UCSD-AML1 (cell line): ENCODE data around the gene FAM240B.

Experiments
- DNase-seq: peaks from one replicate; lab custom pipeline; 2025; ENCODE audit not compliant: unreplicated experiment; lab: John Stamatoyannopoulos, UW

The FAM240B gene

DNA sequence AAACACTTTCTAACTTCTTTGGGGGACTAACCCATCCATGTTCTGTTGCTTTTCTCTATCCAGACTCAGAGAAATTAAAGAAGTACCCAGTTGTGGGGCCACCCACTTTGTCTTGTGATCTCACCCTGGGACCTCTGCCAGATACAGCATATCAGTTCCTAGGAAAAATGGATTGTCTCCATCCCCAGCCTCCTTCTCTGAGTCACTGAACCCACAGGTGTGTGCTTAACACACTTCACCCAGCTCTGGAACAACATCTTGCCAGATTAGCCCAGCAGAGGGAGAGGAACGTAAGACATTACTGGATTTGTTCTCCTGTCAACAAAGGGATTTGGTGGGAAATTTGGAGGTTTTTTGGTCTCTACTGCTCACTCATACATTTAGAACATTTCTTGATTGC is 19.2 kb downstream of the FAM240B start:
- no peak for DNase-seq

DNA sequence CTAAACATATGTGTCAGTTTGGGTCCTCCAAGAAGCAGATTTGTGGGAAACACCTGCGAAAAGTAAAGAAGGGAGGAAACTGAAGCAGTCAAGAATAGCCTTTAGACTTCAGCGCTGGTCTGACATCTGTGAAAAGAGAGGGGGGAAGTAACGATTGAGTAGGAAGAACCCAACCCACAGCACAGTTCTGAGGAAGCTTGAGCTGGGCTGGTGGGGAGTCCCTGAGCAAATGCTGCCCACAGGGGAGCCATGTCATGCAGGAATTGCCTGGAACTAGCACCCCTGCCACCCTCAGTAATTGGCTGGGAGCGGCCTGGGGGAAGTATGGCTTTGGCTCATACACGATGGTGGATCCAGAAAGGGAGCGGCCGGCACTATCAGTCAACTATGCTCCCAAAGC is 20.6 kb downstream of the FAM240B start:
- DNase-seq = no peak

DNA sequence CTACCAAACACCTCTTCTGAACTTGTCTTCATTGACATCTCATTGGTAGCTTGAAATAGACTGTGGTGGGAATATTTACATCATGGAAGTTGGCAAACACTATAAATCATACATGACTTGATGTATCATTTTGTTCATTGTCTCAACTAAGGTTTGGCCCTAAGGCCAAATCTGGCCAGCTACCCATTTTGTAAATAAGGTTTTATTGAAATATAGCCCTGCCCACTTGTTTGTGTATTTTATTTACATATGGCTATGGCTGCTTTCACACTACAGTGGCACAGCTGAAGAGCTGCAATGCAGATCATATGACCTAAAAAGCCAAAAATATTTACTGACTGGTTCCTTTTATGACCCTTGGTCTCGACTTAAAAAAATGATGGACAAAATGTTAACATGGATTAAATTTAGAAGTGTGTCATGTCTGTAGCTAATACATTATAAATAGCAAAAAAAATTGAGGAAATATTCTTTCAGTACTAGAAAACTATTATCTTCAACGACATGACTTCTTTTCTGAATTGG is 22.1 kb downstream of the FAM240B start:
- no peak for DNase-seq

DNA sequence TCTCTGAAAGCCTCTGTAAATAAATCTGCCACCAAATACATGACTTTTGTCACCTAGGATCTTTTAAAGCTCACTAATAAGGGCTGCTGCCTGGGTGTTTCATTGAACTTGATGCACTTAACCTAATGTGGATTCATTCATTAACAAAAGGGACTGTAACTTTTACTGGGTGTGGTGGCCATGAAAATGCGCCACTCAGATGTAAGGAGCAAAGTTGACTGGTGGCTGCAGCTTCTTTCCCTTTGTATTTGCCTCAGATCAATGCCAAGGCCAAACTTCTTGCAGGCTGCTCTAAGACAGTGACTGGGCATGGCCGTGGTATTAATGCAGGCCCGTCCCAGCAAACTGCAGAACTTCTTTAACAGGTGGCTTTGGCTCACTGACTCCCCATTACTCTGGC is 22.9 kb downstream of the FAM240B start:
- no peak for DNase-seq

DNA sequence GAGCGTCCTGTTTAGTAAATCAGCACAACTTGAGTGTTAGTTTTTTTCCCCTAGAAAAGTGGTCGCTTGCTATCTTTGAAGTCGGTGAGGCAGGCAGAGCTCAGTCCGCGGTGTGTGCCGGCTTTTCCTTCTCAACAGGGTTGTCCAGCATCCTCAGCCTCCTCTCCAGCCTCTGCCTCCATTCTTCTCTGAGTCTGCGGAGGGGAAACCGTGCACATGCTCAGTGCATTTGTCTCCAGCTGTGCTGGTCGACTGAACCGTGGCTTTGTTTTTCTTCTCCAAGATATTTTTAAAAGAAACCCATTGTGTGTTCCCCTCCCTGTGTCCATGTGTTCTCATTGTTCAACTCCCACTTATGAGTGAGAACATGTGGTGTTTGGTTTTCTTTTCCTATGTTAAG is 25.3 kb downstream of the FAM240B start:
- no peak for DNase-seq

DNA sequence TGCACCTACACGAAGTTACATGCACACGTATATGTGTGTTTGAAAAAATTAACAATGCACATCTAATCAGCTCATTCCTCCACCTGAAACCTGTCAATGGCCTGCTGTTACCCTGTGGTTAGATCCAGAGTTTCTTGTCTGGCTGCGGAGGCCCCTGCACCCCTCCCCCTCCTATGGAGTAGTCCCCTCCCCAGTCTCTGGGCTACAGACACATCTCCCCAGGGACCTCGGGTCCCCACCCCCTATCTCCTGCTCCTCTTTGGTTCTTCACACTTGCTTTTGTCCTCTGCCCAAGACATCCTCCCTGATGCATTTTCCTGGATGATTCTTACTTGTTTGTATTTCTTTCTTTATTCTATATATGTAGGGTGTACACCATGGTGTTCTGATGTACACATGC is 27.2 kb downstream of the FAM240B start:
- no peak for DNase-seq

DNA sequence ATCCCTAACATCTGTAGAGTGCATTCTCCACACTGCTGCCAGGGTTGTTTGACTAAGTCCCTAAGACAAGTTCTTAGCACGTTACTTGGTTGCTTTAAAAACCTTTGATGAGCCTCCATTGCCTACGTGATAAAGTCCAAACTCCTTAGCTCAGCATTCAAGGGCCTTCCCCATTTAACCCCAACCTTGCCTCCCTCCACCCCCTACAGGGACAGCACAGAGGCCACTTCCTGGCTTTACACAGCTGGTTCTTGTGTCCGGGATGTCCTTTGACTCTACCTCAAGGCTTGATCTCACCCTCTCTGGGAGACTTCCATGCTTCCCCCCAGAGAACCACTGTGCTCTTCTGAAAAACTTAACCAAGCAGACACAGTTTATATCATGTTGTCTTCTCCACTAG is 29.4 kb downstream of the FAM240B start:
- no peak for DNase-seq

DNA sequence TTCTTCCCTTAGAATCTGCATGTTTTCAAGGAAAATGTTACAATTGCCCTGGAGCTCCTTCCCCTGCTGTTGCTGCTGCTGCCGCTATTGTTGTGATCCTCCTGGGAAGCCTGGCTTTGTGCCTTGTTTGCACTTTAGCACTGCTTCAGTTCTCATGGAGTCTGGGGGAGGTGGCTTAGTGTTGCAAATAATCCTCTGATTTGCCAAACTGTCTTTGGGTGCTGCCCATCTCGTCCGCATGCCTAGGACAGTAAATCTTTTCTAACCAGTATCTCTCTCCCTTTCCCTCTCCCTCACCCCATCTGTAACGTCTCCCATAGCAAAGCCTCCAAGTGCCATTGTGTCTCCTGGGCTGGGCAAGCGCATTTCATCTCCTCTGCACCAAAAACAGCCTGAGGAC is 30.3 kb downstream of the FAM240B start:
- DNase-seq = no peak

DNA sequence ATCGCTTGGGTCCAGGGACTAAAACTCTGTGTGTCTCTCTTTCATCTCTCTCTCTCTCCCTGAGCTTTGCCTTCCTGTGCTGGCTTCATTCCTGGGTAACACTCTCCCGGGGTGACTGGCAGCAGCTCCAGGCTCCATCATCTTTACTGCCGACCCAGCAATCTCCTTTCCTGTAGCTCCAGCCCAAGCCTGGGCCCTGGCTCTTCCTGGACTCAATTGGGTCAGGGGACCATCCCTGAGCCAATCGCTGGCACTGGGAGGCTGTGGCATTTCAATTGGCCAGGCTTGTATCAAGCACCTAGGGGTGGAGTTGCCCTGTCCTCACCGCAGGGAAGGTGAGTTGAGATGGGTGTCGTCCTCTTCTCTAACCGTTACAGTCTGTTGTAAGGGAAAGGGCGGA is 31.9 kb downstream of the FAM240B start:
- DNase-seq = no peak

DNA sequence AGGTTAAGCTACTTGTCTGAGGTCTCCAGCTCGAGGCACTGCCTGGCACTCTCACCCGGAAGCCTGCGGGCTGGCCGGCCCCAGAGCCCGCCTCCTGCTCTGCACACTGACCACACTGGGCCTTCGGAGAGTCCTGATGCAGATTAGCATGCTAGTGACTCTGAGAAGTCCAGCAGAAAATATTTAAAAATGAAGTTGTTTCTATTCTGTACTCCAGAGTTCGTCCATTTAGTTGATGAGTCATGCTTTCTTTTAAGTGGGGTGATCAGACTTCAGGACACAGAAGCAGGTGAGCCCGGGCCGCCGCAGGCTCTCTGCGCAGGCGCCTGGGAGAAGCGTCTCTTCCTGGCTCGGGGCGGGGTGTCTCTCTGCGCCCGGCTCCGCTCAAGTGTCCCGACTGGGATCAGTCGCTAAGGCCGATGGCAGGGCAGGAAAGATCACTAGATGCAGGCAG is 32.5 kb downstream of the FAM240B start:
- DNase-seq = no peak

DNA sequence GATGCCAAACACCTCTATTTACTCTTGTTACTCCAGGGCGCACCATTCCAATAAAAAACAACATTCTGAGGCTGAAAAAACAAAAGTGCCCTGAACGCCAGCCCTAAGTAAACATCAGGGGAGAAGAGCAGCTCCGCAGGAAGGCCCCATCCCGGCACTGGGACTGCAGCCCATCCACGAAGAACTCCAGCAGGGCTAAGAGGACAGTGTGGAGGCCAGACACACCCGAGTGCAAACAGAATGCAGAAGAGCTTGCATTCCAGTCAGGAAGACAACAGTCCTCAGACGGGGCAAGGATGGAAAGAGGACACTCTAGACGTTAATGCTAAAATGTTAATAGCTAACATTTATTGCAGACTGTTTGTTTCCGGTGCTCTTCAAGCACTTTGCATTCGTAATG is 33.0 kb downstream of the FAM240B start:
- no peak for DNase-seq

DNA sequence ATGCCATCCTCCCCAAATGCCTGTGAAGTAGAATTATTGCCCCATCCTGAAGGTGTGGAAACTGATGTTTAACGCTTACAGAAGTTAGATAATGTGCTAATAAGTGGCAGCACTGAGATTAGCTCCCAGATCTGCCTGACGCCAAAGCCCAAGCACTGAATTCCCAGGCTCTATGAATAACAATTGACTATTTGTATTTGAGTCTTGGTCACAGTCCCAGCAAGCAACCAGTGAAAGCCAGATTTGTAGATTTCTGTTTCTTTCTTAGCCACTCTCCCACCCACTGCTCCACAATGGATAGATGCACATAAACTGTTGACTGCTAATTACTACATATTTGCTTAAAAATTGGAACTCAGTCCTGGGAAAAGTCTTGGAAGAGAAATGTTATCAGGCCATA is 34.4 kb downstream of the FAM240B start:
- DNase-seq = no peak

DNA sequence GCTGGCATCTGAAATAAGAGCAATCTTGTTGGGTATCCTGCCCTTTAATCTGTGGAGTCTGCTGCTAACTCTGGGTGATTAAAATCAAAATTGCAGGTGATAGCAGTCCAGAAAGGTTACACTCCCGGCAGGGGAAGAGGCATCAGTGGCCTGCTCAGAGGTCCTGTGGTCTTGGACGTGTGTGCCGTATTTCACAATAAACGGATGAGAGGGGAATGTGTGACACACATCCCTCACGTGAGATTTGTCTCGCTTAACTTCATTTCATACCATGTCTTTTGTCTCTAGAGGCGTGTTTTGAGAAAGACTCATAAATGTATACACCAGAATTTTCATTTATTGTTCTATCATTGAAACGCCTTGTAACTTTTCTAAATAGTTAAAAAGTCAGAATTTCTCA is 36.6 kb downstream of the FAM240B start:
- no peak for DNase-seq

DNA sequence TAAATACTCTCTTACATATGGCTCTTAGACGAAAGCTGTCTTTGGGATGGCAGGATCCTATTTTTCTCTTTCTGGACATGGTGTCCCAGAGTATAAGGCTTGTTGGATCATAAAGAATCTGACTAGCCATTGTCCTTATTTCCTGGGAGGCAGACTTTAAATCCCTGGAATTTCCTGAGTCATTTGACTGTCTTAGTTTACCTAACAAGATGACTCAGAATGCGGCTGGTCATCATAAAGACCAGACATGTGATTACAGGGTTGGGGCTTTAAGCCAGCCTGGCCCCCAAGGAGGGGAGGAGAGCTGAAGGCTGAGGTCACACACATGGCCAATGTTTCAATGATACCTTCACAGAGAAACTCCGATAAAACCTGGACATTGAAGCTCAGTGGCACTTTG is 37.2 kb downstream of the FAM240B start:
- no peak for DNase-seq

DNA sequence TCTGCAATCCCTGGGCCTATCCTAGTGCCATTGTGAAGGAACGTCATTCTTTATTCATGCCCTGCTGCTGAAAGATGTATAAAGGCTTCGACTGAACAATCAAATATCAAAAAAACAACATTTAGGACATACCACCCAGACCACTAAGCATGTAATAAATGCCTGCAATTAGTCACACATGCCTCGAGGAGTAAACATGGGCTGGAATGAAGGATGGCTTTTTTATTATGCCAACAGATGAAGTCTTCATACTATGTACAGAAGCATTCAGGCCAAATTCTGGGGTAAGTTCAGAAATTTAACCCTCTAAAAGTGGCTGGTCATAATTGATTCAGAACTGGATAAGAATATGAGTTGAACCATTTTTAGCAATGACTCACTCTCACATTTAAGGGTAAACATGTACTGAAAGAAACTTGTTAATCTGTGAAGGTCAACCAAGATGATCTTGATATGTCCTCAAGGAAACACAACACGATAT is 38.1 kb downstream of the FAM240B start:
- DNase-seq = no peak

DNA sequence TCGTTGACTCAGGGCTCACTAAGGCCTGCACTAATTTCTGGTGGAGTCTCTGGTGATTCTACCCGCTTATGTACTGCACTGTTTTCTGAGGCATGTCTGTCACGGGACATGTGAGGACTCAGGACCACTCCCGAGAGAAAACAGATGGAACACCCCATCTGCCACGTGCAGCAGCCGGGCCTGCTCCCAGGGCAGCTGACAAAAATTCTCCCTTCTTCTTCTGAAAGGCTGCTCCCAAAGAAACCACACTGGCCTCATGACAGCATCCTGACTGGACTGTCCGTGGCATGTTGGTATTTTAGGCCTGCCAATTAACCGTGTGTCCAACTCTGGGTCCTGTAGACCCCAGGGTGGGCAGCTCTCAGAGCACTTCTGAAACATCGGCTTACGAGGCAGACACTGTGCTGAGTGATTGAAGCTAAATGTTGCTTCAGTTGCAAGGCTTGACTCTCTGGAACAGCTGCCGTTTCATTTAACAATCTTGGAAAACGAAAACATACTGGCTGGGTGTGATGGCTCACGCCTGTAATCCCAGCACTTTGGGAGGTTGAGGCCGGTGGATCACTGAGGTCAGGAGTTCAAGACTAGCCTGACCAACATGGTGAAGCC is 39.0 kb downstream of the FAM240B start:
- no peak for DNase-seq

DNA sequence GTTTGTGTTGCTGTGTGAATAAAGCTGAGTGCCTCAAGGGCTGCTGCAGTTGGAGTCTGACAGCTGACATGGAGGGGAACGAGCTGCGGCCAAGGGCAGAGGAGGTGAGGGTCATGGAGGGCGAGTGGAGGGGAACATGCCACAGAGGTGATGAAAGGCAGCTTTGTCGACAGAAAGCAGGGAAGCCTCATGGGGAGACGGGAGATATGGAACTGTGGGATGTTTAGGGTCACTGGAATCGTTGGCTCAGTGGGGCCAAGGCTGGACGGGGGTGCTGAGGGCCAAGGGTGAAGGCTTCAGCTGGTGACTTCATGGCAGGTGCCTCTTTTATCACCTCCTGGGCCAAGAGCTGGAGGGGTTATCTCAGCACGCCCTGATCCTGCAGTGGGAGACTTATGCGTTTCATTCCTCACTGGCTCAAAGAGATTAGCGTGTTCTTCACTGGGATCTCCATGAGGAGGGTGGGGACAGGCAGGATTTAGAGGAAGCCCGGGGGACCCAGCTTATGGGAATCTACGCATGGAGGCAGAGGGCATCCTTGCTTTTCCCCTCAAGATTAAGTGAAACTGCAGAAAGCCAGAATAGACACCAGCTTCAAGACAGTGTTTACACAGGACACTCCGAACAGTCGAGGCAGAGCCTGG is 42.2 kb downstream of the FAM240B start:
- DNase-seq = no peak

DNA sequence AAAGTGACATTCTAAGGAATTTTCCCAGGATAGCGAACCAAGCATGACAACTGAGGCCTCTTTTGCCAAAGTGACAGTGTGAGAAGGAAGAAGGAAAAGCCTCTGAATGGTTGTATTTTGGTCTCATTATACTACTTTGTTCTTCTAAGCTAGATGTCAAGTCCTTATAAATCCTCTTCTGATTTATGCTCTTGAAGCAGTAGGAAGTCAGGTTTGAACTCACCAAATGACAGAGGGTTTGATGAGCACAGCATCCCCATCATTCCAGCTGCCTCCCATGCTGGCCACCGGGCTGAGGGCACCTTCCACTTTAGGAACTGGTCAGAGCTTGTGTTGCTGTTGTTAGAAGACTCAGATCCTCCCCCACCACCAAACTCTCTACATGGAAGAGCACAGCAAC is 44.1 kb downstream of the FAM240B start:
- DNase-seq = no peak

DNA sequence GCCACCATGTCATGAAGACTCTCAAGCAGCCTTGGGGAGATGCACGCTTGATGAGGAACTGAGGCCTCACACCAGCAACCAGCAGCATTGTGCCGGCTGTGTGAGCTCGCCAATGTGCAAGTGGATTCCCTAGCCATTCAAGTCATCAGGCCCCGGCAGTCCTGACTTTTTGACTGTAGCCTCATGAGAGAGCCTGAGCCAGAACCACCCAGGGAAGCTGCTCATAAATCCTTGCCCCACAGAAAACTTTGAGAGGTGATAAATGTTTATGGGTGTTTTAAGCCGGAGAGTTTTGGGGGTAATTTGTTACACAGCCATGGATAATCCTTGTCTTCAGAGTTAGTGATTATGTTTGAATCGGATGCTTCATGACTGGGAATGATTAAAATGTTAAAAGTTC is 44.7 kb downstream of the FAM240B start:
- no peak for DNase-seq

DNA sequence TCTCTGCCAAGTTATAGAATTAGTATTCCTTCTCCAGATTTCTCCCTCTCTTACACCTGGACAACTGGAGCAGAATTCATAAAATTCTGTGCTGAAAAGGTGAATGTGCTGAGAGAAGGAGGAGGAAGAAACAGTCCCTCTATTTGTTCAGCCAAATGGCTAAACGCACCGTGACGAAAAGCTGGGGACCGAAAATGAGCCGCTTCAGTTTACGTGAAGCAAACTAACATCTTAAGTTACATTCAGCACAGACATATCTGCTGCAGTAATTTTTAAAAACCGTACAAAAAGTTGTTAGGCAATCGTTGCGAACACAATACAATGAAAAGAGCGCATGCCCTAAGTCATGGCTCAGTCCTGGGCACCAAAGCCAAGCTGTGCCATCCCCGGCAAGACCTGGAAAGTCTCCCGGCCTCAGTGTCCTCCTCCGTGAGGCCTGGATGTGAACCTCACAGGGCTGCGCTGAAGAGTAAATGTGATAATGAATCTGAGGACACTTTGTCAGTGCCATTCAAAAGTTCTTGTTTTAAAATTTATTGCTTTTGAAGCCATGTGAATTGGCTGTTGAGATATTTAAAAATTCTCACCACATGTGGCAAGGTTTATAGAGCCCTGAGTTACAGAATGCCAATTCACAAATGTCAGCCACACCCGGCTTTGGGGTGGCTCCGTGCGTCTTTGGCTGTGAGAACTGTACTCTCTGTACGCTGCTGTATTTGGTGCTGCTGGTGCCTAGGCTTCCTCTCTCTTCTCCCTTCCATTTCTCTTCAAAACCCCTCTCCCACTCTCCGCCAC is 46.3 kb downstream of the FAM240B start:
- DNase-seq = no peak

DNA sequence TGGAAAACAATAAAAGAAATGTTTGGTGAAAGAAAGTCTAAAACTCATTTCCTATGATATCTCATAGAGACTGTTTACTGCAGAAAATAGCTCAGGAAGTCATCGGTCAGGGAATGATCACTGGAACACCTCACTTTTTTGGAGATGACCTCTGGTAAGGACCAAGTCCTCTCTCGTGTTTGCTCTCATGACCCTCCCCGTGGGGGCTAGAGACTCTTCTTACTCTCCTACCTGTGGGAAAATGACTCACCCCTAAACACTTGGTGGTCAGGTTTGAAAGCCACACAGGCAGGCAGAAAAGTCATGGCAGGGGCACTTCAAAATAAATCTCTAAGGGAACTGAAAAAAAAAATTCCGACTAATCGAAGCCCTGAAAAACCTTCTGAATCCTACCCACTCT is 48.2 kb downstream of the FAM240B start:
- DNase-seq = no peak

DNA sequence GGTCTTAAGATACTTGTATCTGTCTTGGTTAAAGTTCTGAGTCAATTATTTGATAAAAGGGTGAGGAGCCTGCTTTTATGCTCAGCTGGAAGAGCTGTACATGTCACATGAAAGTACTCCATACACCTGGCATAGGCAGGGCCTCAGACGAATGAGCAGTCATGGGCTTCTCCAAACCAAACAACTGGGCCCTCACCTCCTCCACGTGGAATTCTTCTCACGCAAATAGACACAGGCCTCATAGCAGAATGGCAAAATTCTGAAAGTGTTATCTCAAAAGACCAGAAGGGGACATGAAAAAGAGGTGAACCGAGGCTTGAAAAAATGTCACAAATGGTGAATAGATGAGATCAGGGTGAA is 48.6 kb downstream of the FAM240B start:
- DNase-seq = no peak
